DND-41 (cell line): ENCODE measurements around the gene LMF1.

Experiments used
- ATAC-seq: fragments of 200-7000 bp; cut with Tn5 transposase; 3 replicates; pipeline ENCODE4 v1.9.1; 2021; ENCODE audit warnings: low read depth; ENCODE audit not compliant: insufficient read depth
- DNase-seq: peaks from one replicate; pipeline ENCODE4 v3.0.0-alpha.2; 2020
- H2AFZ ChIP-seq: 2 replicates; pipeline ENCODE4 v1.6.0; 2012; ENCODE audit warnings: low read depth, low read length
- H3K27ac ChIP-seq: 2 replicates; pipeline ENCODE4 v1.5.1; 2012; ENCODE audit warnings: low read length, inconsistent platforms
- H3K27me3 ChIP-seq: fragments of 200-600 bp; sonication (generic); 2 replicates; pipeline ENCODE4 v1.6.0; 2012; ENCODE audit warnings: low read length, mild to moderate bottlenecking, inconsistent platforms; ENCODE audit not compliant: insufficient read depth, poor library complexity
- H3K36me3 ChIP-seq: 2 replicates; pipeline ENCODE4 v1.5.1; 2012; ENCODE audit warnings: low read length, inconsistent platforms; ENCODE audit not compliant: insufficient read depth
- H3K4me1 ChIP-seq: 2 replicates; pipeline ENCODE4 v1.5.1; 2012; ENCODE audit warnings: mild to moderate bottlenecking, low read length; ENCODE audit not compliant: insufficient read depth
- H3K4me2 ChIP-seq: 2 replicates; pipeline ENCODE4 v1.6.0; 2012; ENCODE audit warnings: mild to moderate bottlenecking, moderate library complexity, low read length, inconsistent platforms; ENCODE audit not compliant: insufficient read depth
- H3K4me3 ChIP-seq, 2 experiments: fragments of 200-600 bp in 1 of 2; shearing (Covaris generic) in 1 of 2; 2 replicates each; pipeline ENCODE4 v1.5.1; 2012 to 2016; ENCODE audit warnings: inconsistent platforms in 2 of 2, low read length in 2 of 2, mild to moderate bottlenecking in 2 of 2, low read depth in 1 of 2, moderate library complexity in 1 of 2
- H3K79me2 ChIP-seq: 2 replicates; pipeline ENCODE4 v1.6.0; 2012; ENCODE audit warnings: low read length, inconsistent platforms; ENCODE audit not compliant: insufficient read depth
- H3K9ac ChIP-seq: 2 replicates; pipeline ENCODE4 v1.6.0; 2012; ENCODE audit warnings: low read depth, mild to moderate bottlenecking, inconsistent platforms, low read length, moderate library complexity
- H3K9me3 ChIP-seq: 2 replicates; pipeline ENCODE4 v1.5.1; 2012; ENCODE audit warnings: low read length, moderate library complexity, mild to moderate bottlenecking, inconsistent platforms; ENCODE audit not compliant: insufficient read depth, severe bottlenecking
- H4K20me1 ChIP-seq: 2 replicates; pipeline ENCODE4 v1.6.0; 2012; ENCODE audit warnings: low read length; ENCODE audit not compliant: insufficient read depth
- EZH2 ChIP-seq: IDR thresholded peaks from 3 replicates; pipeline ENCODE4 v1.6.1; 2012; ENCODE audit warnings: borderline replicate concordance, low read depth, mild to moderate bottlenecking, moderate library complexity, low read length, inconsistent platforms; ENCODE audit not compliant: severe bottlenecking
- TF ChIP-seq, protein P1 (sequence below): IDR thresholded peaks from 2 replicates; pipeline ENCODE4 v1.5.1; 2012; ENCODE audit warnings: borderline replicate concordance, low read length, moderate library complexity, mild to moderate bottlenecking; ENCODE audit not compliant: poor library complexity, severe bottlenecking; ENCODE audit errors: extremely low read depth

LMF1 gene

DNA sequence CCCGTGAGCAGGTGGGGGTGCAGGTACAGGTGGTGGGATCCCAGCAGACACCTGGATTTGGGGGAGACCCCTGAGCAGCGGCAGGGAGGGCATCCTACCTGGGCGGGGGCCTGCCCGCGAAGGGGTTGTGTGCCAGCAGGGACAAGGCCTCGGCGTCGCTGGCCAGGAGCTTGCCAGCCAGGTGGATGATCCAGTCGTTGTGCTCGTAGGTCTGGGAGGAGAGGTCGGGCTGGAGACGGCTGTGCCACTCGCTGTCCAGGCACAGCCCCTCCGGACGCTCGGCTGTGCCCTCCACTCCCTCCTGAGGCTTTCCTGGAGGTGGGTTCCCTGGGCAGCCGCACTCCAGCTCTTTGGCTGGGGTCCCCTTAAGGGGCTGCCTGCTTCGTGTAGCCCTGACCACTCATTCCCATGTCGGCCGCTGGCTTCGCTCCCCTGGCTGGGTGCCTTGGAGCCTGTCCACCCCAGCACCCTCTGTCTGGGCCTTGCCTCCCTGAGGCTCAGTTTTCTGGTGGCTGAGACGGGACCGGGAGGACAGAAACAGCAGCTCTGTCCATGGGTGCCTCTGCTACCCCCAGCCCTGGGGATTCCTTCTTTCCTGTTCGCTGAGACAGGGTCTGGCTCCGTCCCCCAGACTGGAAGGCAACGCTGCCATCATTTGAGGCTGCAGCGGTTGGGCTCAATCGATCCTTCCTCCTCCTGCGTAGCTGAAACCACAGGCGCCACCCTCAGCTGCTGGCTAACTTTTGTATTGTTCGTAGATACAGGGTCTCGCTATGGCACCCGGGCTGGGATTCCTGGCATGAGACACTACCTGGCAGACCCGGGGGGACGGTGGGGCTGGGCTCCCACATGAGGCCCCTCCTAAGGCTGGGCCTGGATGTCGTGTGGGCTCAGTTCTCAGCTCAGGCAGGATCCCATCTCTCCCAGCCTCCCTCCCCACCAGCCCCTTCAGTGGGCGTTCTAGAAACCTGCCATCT, 101.7 kb downstream of the LMF1 start:
- Histone ChIP-seq H3K9me3 (no peaks in the 10 kb centered on the region), H3K79me2 (no peaks in the 10 kb centered on the region), H2AFZ (no peak overlapping the region), H3K9ac (no peak overlapping the region), H3K36me3 (peaks cover 3% of the 10 kb centered on the region; the same call in 1 of the 2 replicates), H3K27me3 (no peaks in the 10 kb centered on the region), H4K20me1 (no peaks in the 10 kb centered on the region; the same call in 1 of the 2 replicates), H3K4me3 (no peak overlapping the region), H3K27ac (no peak overlapping the region), H3K4me1 (no peaks in the 10 kb centered on the region), H3K4me2 (no peak overlapping the region)
- no peak for ATAC-seq
- no peak for DNase-seq
- TF ChIP-seq, protein P1, sequence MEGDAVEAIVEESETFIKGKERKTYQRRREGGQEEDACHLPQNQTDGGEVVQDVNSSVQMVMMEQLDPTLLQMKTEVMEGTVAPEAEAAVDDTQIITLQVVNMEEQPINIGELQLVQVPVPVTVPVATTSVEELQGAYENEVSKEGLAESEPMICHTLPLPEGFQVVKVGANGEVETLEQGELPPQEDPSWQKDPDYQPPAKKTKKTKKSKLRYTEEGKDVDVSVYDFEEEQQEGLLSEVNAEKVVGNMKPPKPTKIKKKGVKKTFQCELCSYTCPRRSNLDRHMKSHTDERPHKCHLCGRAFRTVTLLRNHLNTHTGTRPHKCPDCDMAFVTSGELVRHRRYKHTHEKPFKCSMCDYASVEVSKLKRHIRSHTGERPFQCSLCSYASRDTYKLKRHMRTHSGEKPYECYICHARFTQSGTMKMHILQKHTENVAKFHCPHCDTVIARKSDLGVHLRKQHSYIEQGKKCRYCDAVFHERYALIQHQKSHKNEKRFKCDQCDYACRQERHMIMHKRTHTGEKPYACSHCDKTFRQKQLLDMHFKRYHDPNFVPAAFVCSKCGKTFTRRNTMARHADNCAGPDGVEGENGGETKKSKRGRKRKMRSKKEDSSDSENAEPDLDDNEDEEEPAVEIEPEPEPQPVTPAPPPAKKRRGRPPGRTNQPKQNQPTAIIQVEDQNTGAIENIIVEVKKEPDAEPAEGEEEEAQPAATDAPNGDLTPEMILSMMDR, result no peak
- TF ChIP-seq EZH2, result no peak

DNA sequence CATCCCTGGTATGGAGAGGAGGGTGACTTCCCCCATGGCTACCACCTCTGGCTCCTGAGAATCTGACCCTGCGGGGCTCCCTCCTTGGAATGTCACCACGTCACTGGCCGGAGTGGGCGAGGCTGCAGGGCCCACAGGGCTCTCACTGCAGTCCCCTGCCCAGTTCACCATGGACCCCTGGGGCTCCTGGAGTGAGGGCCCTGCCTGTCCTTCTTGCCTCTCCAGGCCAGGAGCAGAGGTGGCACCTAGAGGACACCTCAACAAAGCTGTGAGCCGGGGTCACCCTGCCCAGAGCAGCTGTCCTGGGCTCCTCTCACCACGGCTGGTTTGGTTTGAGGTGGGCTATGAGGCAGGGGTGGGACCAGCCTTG, 102.4 kb downstream of the LMF1 start:
- Histone ChIP-seq H3K79me2 (no peaks in the 10 kb centered on the region), H4K20me1 (no peaks in the 10 kb centered on the region; the same call in 1 of the 2 replicates), H3K27me3 (no peaks in the 10 kb centered on the region), H3K9ac (no peak overlapping the region), H3K27ac (no peak overlapping the region), H3K4me3 (no peak overlapping the region), H3K4me1 (no peaks in the 10 kb centered on the region), H3K4me2 (no peak overlapping the region), H3K9me3 (no peaks in the 10 kb centered on the region), H3K36me3 (no peaks in the 10 kb centered on the region; the same call in 1 of the 2 replicates), H2AFZ (no peak overlapping the region)
- ATAC-seq (no peak), DNase-seq (no peak)
- TF ChIP-seq, protein P1, result no peak
- no peak for TF ChIP-seq EZH2

DNA sequence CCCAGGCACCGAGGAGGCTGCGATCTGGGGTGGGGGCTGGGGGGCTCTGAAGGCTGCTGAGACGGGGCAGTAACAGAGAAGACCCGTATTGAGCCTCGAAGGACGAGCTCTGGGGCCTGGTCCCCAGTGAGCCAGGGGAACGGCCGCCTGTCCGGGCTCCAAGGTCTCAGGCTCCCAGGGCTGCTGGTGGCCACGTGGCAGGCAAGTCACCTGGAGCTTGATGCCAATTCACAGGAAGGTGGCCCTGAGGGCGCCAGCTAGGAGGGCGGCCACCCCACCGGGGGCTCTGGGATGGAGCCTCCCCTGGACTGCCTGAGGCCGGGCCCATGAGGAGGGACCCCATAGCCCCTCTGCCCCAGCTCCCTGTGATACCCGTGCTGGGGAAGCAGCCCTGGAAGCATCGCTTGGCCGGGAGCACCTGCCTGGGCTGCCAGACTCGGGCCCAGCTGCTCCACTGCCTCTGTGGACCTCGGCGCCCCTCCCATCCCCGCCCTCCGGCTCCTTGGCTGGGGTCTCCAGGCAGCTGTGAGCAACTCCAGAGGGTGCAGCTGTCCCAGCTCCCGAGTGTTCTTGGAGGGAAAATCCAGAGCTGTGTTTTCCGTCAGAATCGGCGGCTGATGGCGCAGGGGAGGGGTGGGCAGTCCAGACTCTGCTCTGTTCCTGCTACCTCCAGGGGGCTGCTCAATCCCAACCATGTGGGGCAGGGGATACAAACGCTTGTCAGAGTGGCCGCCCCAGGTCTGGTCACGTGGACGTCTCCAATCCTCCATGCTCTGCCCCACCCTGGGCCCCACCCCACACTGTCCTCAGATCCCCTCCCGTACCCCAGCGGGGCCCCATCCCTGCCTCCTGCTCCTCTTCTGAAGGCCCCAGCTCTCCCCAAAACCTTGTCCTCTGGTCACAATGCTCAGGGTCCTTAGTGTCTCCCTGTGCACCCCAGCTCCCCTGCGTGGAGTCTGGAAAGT, 103.1 kb downstream of the LMF1 start:
- Histone ChIP-seq H3K79me2 (no peaks in the 10 kb centered on the region), H3K4me3 (no peak overlapping the region)
- DNase-seq, result no peak

More for the DNA sequence above, 103.1 kb downstream of the LMF1 start:
- no peaks in the 10 kb centered on the region for H3K9me3 ChIP-seq
- H4K20me1 ChIP-seq, result no peaks in the 10 kb centered on the region; the same call in 1 of the 2 replicates
- TF ChIP-seq EZH2, result no peak
- TF ChIP-seq, protein P1, result no peak
- H3K27me3 ChIP-seq, result no peaks in the 10 kb centered on the region
- no peak for ATAC-seq
- no peak overlapping the region for H3K4me2 ChIP-seq
- no peaks in the 10 kb centered on the region; the same call in 1 of the 2 replicates for H3K36me3 ChIP-seq
- H3K27ac ChIP-seq, result no peak overlapping the region
- H2AFZ ChIP-seq, result no peak overlapping the region
- H3K9ac ChIP-seq, result no peak overlapping the region
- no peaks in the 10 kb centered on the region for H3K4me1 ChIP-seq
